8988T (cell line): ENCODE results near the gene DOCK11.

Experiments
- DNase-seq: peaks from one replicate; pipeline ENCODE4 v3.0.0; 2011

The DOCK11 gene

GRCh38 chrX:118534716-118535493, 39.3 kb downstream of the DOCK11 start:
- no peak for DNase-seq

GRCh38 chrX:118536204-118536603, 40.6 kb downstream of the DOCK11 start:
- DNase-seq: no peak

- DNase-seq: no peak
Measured at GRCh38 chrX:118536687-118537461, 41.3 kb downstream of the DOCK11 start.

- DNase-seq: no peak
Measured at GRCh38 chrX:118538386-118538785, 42.8 kb downstream of the DOCK11 start.

GRCh38 chrX:118540342-118540741, 44.7 kb downstream of the DOCK11 start:
- no peak for DNase-seq

- DNase-seq: no peak
Measured at GRCh38 chrX:118541482-118541881, 45.9 kb downstream of the DOCK11 start.

GRCh38 chrX:118545510-118545909, 49.9 kb downstream of the DOCK11 start:
- DNase-seq: no peak

GRCh38 chrX:118548841-118549240, 53.2 kb downstream of the DOCK11 start:
- no peak for DNase-seq

GRCh38 chrX:118550792-118551191, 55.2 kb downstream of the DOCK11 start:
- no peak for DNase-seq

- DNase-seq: no peak
Measured at GRCh38 chrX:118551426-118551825, 55.8 kb downstream of the DOCK11 start.

- DNase-seq: no peak
Measured at GRCh38 chrX:118552121-118552900, 56.7 kb downstream of the DOCK11 start.

- no peak for DNase-seq
Measured at GRCh38 chrX:118553042-118553710, 57.6 kb downstream of the DOCK11 start.

- no peak for DNase-seq
Measured at GRCh38 chrX:118554511-118554910, 58.9 kb downstream of the DOCK11 start.

GRCh38 chrX:118558926-118559325, 63.3 kb downstream of the DOCK11 start:
- no peak for DNase-seq

- no peak for DNase-seq
Measured at GRCh38 chrX:118560489-118560888, 64.9 kb downstream of the DOCK11 start.

GRCh38 chrX:118562582-118563164, 67.1 kb downstream of the DOCK11 start:
- no peak for DNase-seq

- no peak for DNase-seq
Measured at GRCh38 chrX:118564498-118564897, 68.9 kb downstream of the DOCK11 start.

GRCh38 chrX:118565853-118566252, 70.2 kb downstream of the DOCK11 start:
- DNase-seq: no peak

GRCh38 chrX:118566359-118566758, 70.7 kb downstream of the DOCK11 start:
- DNase-seq: no peak

- no peak for DNase-seq
Measured at GRCh38 chrX:118569676-118570075, 74.1 kb downstream of the DOCK11 start.

- DNase-seq: no peak
Measured at GRCh38 chrX:118570209-118570608, 74.6 kb downstream of the DOCK11 start.

- no peak for DNase-seq
Measured at GRCh38 chrX:118571836-118572235, 76.2 kb downstream of the DOCK11 start.

GRCh38 chrX:118574666-118575065, 79.1 kb downstream of the DOCK11 start:
- no peak for DNase-seq
